ENCODE results near the gene MYO16.

MYO16 gene

DNA sequence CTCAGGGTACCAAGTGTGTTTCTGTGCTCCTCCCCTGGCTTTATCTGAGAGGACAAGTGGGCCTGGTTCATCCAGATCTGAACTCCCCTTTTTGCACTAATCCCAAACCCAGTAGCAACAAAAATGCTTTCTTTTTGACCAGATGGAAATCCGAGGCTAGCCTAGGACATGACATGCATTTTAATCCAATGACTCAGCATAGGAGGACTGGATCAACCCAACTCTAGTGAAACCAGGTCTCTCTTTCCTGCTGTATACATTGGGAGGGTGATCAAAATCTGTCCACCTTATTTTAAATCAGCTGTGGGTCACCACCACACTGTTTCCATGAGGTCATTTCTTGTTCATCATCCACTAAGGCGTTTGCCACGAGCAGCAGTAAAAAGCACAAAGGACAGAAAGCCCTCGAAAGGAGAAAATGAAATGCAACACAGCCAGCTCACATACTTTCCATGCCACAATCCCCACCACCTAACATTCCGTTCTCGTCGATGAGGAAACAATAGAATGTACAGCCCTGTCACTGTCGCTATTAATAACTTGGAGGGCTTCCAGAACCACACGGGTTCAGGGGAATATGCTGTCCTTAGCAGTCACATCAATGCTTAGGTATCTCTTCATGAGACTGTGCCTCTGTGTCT is 614.0 kb downstream of the MYO16 start:
- DNase-seq (ENCODE audit: low spot score) = no peak

DNA sequence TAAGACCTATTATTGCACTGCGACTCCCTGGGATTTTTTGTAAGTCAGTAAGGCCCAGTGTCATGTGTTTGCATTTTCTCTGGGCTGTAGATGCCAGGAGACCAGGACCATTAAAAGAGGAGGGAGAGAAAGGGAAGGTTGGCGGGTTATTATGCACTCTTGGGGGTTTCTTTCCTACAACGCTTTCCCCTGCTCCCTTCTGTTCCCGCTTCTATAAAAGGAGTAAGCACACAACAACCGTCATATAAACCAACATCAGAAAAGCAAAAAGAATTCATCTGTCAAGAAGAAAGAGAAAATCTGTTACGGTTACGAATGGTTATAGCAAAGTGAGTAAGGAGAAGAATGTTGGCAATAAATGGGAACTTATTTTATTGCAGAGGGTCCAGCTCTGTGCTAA is 615.2 kb downstream of the MYO16 start:
- no peak for DNase-seq (ENCODE audit: low spot score)

DNA sequence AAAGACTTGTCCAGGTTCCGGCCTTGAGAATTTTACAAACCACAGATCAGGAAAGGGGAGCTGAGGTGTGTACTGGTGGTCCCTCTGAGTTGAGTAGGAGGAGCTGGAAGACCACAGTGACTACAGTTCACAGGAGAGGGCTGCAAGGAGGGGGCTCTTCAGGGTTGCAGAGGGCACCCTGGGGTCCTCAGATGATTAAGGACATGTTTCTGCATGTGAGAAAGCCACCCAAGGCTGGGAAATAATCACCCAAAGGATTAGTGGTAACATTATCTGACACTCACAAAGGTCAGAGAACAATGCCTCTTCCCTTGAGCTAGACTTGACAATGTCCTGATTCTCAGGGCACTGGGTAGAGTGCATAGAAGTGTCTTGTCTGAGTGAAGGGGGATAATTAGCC is 616.6 kb downstream of the MYO16 start:
- DNase-seq (ENCODE audit: low spot score) = no peak

DNA sequence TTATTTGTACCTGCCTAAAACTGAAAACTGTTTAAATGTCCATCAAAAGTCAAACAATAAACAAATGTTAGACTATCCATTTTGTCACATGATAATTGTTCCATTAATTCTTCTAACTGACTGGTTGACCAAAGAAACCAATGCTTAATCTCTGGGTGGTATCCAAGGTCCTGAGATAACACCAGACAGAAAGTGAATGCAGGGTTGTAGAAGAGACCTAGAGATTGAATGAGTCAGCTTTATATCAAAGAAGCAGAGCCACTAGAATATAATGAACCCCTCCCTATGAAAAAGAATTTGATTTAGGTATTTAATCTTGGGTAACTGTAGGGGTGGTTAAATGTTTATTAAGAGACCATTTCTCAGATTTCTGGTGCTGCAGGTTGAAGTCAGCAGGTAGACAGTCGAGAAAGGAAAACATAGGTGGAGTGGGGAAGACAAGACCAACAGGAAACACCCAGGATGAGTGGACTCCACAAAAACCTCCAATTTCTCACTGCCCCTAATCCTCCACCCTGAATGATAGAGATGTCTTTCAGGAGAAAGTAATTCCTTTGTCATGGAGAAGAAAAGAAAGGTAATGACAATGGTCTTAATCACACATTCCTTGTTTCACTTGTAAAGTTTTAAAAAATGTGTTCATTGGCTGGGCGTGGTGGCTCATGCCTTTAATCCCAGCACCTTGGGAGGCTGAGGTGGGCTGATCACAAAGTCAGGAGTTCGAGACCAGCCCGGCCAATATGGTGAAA is 620.5 kb downstream of the MYO16 start:
- DNase-seq (ENCODE audit: low spot score) = no peak

DNA sequence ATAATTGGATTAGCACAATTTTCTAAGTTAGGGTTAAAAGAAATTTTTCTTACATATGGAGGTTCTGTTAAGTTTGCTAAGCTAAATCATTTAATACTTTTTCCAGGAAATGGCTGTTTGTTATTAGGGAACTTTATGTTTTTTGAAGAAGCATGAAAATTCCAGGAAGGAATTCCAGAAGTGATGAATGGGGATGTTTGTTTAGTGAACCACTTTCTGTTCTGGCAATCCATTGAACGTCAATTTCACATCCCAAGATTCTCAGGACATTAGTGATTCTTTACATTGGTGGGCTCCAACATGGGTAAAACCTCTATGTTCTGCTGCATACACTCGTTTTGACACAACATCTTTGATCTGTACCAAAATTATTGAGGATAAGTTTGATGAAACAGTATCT is 622.5 kb downstream of the MYO16 start:
- no peak for DNase-seq (ENCODE audit: low spot score)

DNA sequence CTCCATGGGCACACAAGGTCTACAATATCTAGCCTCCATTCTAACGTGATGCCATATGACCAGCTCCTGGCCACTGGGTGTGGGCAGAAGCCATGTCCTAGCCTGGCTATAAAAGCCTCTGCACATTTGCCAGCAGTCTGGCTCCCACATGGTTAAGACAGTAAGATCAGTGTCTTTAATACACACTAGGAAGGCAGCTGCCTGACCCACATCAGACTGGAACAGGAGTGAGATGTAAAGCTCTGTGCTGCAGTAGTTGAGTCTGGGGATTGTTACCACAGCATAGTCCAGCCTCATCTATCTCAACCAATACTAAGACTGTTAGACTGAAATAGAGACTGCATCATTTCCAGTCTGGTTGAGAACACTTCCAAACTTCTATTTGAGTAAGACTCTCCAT is 623.9 kb downstream of the MYO16 start:
- DNase-seq (ENCODE audit: low spot score) = no peak

DNA sequence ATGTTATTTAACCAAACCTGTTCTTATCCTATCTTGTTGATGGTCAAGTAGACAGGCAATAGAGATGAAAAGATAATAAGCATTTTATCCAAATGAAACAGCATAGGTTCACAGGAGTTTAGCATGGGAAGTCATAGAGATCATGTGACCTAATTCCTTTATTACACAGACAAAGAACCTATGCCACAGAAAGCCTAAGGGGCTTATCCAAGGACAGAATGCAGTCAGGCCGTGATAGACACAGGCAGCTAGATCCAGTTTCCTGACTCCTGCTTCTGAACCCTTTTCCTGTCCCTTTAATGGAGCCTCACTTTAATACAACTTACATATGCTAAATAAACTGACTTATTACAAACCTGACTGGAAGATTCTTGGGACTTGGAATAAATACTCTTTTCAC is 624.9 kb downstream of the MYO16 start:
- no peak for DNase-seq (ENCODE audit: low spot score)

DNA sequence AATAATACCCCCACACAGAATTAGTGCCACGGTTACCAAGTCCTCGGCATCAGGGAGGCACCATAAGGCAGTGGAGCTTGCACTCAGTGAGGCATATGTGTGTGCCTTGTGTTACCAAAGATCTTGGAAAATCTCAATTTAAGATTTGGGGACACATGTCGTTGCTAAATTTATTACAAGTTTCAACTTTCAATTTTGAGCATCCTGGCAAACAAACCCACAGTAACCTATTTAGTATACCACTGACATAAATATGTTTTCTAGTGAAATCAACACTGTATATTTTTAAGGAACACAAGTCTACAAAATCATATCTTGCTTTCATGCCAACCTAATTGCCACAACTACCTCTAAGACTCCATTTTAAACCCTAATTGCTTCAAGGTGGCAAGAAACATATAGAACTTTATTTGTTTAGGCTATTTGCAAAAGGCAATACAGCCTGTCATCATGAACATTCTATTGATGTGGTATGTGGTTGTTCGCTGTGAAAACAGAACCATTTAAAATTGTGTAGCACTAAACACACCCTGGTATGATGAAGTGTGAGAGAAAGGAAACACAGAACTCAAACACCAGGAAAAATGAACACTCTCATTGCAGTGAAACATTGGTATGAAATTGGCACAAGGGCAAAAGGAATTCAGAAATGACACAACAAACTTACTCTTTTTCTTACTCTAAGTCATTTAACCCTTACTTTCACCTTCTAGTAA is 625.9 kb downstream of the MYO16 start:
- no peak for DNase-seq (ENCODE audit: low spot score)

DNA sequence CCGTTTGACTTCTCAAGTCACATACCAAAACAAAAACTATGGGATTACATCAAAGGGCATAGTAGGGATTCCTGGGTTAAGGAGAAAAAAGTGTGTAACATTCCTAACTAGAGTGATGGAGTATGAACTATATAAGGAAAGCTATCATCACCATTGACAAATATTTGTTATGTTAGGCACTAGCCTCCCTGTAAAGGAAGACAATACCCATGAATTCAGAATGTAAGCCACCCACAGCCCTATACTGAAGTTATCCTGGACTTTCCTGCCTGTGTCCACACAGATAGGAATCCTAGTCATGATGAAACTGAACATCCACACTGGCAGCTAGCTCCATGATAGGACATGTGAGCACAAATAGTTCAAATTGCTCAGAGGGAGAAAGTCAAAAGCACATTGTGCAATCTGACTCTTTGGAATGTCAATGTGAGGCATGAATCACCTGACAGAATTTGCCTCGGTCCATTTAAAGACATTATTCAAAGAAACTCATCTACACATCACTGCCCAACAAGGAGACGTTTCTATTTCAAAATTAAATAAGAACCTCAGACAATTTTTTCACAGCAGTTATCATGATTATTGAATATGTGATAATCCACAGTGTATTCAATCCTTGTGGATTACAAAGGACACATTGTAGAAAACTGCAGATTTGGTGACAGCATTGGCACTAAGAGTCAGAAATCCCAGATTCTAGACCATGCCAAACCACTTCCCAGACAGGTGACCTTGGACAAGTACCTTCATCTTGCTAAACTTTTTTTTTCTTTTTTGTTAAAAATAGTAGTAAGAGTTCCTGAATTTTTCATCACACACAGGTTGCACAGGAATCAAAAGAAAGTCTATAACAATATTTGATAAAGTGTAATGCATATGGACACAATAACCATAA is 627.7 kb downstream of the MYO16 start:
- no peak for DNase-seq (ENCODE audit: low spot score)
